Stimulated activated memory B cell treated with anti-CD40 and anti-IgM and Interleukin-4, amounts not matched to agents 10 μg/mL and 1 μg/mL and 100 μg/mL, for 72 hours (primary cell): ENCODE results near the gene IREB2.

ENCODE experiments used
- ATAC-seq: fragments of 150-1000 bp; cut with Tn5 transposase; 2 replicates; pipeline ENCODE4 v1.10.0; 2021
- H3K27ac Mint-ChIP-seq: one replicate; pipeline ENCODE4 v1.8.0; 2022; ENCODE audit warnings: mild to moderate bottlenecking, mixed read lengths
- H3K27me3 Mint-ChIP-seq: one replicate; pipeline ENCODE4 v1.8.0; 2022; ENCODE audit warnings: mixed read lengths
- H3K36me3 Mint-ChIP-seq: one replicate; pipeline ENCODE4 v1.8.0; 2022; ENCODE audit warnings: mixed read lengths
- H3K4me1 Mint-ChIP-seq: one replicate; pipeline ENCODE4 v1.8.0; 2022; ENCODE audit warnings: mixed read lengths
- H3K4me3 Mint-ChIP-seq: one replicate; pipeline ENCODE4 v1.8.0; 2022; ENCODE audit warnings: mild to moderate bottlenecking, moderate library complexity, mixed read lengths
- H3K9me3 Mint-ChIP-seq: one replicate; pipeline ENCODE4 v1.8.0; 2022; ENCODE audit warnings: mixed read lengths

Gene IREB2

DNA sequence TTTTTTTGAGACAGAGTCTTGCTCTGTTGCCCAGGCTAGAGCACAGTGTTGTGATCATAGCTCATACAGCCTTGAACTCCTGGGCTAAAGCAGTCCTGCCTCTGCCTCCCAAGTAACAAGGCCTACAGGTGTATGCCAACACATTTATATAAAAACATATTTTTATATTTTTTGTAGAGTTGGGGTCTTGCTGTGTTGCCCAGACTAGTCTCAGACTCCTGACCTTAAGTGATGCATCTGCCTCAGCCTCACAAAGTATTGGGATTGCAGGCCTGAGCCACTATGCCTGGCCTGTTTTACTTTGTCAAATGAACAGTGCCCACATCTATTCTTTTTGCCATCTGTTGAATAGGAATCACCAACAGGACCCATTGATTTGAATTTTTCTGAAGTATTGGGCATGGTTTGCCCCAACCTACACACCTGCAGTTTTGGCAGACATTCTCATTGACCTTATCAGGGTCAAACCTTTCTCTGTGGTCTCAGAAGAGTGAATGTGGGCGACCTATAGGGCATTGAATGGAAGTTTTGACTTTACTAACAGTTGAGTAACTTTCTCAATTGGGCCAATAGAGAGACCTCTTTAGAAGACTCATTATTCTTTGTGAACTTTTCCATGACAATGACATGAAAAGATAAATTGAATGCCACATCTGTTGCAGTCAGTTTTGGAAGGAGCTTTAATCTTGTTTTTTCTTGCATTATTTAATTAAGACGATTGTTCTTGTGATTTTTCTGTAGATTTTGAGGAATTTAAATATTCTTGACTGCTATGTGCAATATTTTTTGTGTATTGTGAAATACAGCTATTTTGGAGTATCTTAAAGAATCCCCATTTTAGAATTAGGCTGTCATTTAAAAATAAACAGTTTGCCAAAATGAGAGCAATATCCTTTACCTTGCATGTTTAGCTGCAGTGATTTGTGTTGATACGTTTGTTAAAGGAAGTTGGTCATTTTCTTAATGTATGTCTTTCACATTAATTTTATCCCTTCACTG, 2.7 kb downstream of the IREB2 start:
- peak; percentile 45 for ATAC-seq
- Mint-ChIP-seq H3K4me3 (peak overlapping the region; percentile 48), H3K27me3 (no peaks in the 10 kb centered on the region), H3K9me3 (peaks cover 5% of the 10 kb centered on the region), H3K27ac (peak overlapping the region; percentile 58), H3K36me3 (peaks cover 29% of the 10 kb centered on the region), H3K4me1 (peaks cover 49% of the 10 kb centered on the region)

DNA sequence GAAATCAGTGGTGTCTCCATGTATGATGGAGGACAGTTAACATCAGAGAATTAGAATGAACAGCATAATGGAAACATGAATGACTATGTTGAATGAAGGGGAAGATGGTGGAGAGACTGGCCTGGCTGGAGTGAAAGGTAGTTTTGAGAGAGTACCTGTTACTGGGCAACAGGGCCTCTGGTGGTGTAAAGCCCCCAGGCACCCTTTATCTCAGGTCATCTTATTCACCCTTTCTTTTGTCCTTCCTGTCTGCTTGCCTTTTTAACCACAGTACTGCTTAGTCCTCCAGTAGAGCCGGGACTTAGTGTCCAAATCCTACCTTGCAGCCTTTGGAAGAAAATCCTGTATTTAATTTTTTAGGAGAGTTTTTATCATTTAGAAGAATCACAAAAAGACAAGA, 6.2 kb downstream of the IREB2 start:
- ATAC-seq = no peak
- H3K4me1 Mint-ChIP-seq = peaks cover 55% of the 10 kb centered on the region
- H3K9me3 Mint-ChIP-seq = no peaks in the 10 kb centered on the region
- no peak overlapping the region for H3K4me3 Mint-ChIP-seq
- H3K36me3 Mint-ChIP-seq = peaks cover 52% of the 10 kb centered on the region
- no peaks in the 10 kb centered on the region for H3K27me3 Mint-ChIP-seq
- H3K27ac Mint-ChIP-seq = no peak overlapping the region

DNA sequence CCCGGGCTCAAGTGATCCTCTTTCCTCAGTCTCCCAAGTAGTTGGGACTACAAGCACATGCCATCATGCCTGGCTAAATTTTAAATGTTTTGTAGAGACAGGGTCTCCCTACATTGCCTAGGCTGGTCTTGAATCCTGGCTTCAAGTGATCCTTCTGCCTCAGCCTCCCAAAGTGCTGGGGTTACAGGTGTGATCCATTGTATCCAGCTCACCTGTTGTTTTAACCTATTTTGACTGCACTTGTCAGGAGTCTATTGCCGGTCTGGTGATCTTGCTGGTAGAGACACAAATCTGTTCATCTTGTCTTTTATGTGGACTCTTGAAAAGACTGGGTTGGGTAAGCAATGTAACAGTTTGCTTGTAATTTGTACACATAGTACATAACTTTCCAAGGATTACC, 7.9 kb downstream of the IREB2 start:
- no peak overlapping the region for H3K4me3 Mint-ChIP-seq
- ATAC-seq = no peak
- no peaks in the 10 kb centered on the region for H3K9me3 Mint-ChIP-seq
- peak overlapping the region; percentile 40 for H3K27ac Mint-ChIP-seq
- peaks cover 59% of the 10 kb centered on the region for H3K4me1 Mint-ChIP-seq
- H3K36me3 Mint-ChIP-seq = peaks cover 54% of the 10 kb centered on the region
- H3K27me3 Mint-ChIP-seq = no peaks in the 10 kb centered on the region

DNA sequence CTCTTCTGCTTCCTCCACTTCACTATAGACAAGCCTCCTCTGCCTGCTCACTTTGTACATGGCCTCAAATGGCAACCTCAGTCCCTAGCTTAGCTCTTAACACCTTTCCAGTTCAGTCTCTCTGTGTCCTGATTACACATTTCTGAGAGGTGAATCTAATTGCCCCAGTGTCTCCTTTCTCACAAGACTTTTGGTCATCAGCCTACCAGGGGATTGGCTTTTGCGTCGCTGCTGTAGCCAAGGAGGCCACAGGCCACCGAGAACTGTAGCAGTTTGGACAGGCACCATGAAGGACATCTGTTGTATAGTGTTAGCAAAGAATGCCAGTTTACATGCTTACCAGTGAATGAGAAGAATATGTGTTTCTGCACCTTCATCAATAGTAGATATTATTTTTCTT, 8.5 kb downstream of the IREB2 start:
- ATAC-seq = no peak
- Mint-ChIP-seq H3K27ac (peak overlapping the region; percentile 40), H3K4me3 (no peak overlapping the region), H3K4me1 (peaks cover 55% of the 10 kb centered on the region), H3K36me3 (peaks cover 50% of the 10 kb centered on the region), H3K27me3 (no peaks in the 10 kb centered on the region), H3K9me3 (no peaks in the 10 kb centered on the region)

DNA sequence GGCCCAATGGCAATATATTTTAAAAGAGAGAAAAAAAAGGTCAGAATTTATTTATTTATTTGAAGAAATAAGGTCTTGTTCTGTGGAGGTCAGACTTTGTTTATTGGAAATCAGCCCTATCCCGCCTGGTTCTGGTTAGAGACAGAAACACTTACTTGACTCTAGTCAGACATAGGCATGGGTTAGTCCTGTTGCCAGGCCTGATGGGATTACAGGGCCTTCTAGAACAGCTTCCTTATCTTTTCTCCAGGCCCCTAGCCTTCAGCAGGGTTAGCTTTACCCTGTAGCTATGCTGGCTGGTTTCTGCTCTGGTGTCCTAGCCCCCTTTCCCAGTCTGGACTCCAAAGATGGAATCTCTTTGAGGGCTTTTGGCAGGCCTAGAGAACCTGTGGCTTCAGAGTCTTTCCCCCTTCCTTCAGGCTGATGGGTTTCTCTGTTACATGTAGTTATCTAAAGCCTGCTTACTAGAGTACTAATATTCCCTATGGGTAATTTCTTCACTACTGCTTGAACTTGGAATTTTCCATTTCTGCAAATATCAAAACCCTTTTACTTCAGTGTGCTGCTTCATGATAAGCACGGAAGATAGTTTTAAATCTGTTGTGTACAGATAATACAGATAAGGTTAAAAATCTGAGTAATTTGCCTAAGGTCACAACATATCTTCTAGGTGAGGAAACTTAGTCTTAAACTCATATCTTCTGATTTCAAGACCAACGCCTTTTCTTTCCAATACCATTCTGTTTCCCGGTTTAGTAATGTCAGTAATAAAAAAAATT, 10.6 kb downstream of the IREB2 start:
- H3K27me3 Mint-ChIP-seq = no peaks in the 10 kb centered on the region
- no peak overlapping the region for H3K4me3 Mint-ChIP-seq
- H3K36me3 Mint-ChIP-seq = peaks cover 62% of the 10 kb centered on the region
- no peak for ATAC-seq
- no peak overlapping the region for H3K27ac Mint-ChIP-seq
- H3K4me1 Mint-ChIP-seq = peaks cover 70% of the 10 kb centered on the region
- H3K9me3 Mint-ChIP-seq = no peaks in the 10 kb centered on the region

DNA sequence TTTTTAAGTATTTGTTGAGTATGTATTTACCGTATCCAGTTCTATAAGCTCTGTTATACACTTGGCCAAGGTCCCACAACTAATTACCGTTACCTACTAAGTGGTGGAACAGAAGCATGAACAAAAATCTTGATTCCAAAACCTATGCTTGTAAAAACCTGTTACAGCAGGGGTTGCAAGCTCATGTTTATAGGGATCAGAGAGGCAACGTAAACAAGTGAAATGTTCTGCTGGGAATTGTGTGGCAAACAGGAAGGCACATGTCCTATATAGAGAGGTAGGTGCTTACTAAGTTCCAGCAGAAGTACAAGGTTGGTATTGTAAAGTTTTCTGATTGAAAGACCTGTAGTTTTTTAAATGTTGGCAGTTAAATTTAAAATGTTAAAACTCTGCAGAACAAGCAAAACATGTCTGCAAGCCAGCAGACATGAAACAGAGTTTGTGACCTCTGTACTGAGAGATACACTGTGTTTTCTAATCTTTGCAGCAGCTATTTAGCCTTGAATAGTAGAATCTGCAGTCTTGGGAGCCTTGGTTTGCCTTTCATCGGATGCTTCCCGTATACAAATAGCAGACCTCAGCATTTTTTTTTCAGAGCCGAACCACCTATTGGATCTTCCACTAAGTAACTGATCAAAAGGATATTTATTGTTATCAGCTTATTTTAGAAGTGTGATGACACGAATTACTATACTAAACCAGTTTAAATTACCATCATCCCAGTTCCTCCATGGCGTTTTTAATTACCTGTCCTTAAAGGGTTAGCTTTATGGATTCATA, 11.4 kb downstream of the IREB2 start:
- Mint-ChIP-seq H3K4me3 (no peak overlapping the region), H3K4me1 (peaks cover 70% of the 10 kb centered on the region), H3K9me3 (no peaks in the 10 kb centered on the region), H3K27me3 (no peaks in the 10 kb centered on the region), H3K36me3 (peaks cover 56% of the 10 kb centered on the region), H3K27ac (no peak overlapping the region)
- ATAC-seq = no peak

DNA sequence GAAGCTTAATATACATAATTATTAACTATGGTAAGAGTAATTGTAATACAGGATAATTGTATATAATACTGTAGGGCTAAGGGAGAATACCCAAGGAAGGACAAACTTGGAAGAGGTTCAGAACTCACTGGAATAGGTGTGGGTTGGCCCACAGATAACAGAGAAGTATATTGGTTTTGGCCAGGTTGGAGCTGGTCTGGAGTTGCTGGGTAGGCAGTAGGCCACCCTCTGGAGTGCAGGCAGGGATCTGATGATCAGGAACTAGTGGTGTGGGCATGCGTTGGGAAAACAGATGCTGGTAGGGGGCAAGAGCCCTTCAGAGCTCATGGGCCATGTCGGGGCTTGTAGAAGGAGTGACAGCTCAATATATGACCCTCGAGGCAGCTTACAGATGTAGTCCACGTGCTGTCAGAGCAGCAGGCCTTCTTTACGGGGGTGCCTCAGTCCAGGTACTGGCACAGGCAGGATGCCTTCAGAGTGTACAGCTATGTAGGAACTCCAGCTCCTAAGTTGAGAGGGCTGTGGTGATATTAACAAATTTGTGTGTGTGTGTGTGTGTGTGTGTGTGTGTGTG, 12.4 kb downstream of the IREB2 start:
- no peaks in the 10 kb centered on the region for H3K27me3 Mint-ChIP-seq
- H3K36me3 Mint-ChIP-seq = peaks cover 57% of the 10 kb centered on the region
- no peak for ATAC-seq
- no peak overlapping the region for H3K27ac Mint-ChIP-seq
- H3K4me3 Mint-ChIP-seq = no peak overlapping the region
- peaks cover 78% of the 10 kb centered on the region for H3K4me1 Mint-ChIP-seq
- peaks cover 3% of the 10 kb centered on the region for H3K9me3 Mint-ChIP-seq

DNA sequence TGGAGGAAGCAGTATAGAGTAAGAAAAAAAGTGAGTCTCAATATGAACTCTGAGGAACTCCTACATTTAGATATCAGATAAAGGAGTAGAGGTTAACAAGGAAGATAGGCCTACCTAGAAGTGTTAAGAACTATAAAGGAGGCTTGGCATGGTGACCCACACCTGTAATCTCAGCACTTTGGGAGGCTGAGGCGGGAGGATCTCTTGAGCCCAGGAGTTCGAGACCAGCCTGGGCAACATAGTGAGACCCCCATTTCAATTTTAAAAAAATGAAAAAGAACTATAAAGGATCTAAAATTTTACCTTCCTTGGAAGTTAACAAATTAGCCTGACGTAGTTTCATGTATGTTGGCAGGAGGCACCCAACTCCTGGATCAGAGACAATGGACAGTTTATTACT, 14.5 kb downstream of the IREB2 start:
- H3K4me1 Mint-ChIP-seq = peaks cover 77% of the 10 kb centered on the region
- ATAC-seq = no peak

DNA sequence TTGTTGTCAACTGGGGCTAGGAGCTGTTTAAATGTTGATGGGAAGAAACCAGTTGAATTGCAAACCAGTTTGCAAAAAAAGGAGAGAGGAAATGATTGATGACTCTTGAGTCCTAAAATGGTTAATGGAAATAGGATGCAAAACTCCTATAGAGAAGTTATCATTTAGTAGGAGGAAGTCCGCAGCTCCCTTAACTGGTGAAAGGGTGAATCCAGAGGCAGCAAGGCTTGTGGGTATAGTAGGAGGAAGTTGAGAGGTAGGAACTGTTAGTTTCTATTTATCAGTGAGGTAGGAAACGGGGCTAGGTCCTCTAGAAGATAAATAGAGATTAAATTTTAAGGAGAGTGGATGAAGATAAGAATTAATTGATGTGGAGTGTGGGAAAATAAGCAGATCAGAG, 15.4 kb downstream of the IREB2 start:
- H3K27me3 Mint-ChIP-seq = no peaks in the 10 kb centered on the region
- H3K4me3 Mint-ChIP-seq = peak overlapping the region; percentile 32
- H3K4me1 Mint-ChIP-seq = peaks cover 78% of the 10 kb centered on the region
- peaks cover 3% of the 10 kb centered on the region for H3K9me3 Mint-ChIP-seq
- no peak for ATAC-seq
- H3K36me3 Mint-ChIP-seq = peaks cover 42% of the 10 kb centered on the region
- peak overlapping the region; percentile 36 for H3K27ac Mint-ChIP-seq

More for the DNA sequence above, 14.5 kb downstream of the IREB2 start:
- no peaks in the 10 kb centered on the region for H3K27me3 Mint-ChIP-seq
- H3K27ac Mint-ChIP-seq = peak overlapping the region; percentile 36
- peaks cover 46% of the 10 kb centered on the region for H3K36me3 Mint-ChIP-seq
- no peak overlapping the region for H3K4me3 Mint-ChIP-seq
- H3K9me3 Mint-ChIP-seq = peaks cover 3% of the 10 kb centered on the region

DNA sequence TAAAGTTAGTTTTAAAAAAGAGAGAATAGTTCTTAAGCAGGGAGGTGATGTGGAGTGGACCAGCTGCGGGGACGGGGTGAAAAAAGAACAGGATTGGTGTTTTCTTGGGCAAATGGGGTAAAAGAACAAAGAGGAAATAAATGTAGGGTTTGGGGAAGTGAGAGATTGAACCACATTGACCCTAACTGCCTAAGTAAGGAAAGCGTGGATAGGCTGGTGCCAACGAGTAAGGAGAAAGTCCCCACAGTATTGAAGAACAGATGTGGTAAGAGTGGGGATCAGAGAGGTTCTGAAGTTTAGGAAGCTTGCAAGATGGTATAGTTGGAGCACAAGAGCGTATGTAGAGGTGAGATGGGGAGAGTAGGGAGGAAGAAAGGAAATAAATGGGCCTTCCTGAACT, 17.0 kb downstream of the IREB2 start:
- Mint-ChIP-seq H3K4me1 (peaks cover 83% of the 10 kb centered on the region), H3K9me3 (peaks cover 3% of the 10 kb centered on the region), H3K4me3 (no peak overlapping the region), H3K27ac (peak overlapping the region; percentile 54), H3K36me3 (peaks cover 48% of the 10 kb centered on the region), H3K27me3 (no peaks in the 10 kb centered on the region)
- peak; percentile 83 for ATAC-seq

DNA sequence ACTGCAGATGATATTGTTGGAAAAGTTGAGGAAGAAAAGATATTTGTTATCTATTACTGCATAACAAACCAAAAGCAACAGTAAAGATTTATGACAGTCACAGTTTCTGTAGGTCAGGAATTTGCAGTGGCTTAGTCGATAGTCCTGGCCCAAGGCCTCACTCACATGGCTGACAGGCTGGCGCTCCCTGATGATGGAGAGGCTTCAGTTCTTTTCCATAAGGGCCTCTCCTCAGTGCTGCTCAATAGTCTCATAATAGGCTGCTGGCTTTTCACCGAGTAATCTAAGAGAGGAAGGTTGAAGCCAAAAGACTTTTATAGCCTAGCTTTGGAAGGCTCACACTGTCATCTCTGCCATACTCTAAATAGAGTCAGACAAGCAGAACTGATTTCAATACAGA, 17.7 kb downstream of the IREB2 start:
- ATAC-seq = no peak
- Mint-ChIP-seq H3K9me3 (peaks cover 3% of the 10 kb centered on the region), H3K27ac (no peak overlapping the region), H3K27me3 (no peaks in the 10 kb centered on the region), H3K4me1 (peaks cover 83% of the 10 kb centered on the region), H3K36me3 (peaks cover 42% of the 10 kb centered on the region), H3K4me3 (no peak overlapping the region)

DNA sequence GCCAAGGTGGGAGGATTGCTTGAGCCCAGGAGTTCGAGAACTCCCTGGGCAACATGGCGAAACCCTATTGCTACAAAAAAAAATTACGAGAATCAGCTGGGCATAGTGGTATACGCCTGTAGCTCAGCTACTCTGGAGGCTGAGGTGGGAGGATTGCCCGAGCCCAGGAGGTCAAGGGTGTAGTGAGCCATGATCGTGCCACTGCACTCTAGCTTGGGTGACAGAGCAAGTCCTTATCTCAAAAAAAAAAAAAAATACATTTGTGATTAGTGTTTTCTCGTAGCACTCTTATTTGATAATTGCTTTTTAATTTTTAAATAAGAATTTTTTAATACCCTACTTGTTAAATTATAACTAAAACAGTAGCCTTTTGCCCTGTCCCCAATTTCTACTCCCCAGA, 18.4 kb downstream of the IREB2 start:
- H3K27ac Mint-ChIP-seq = no peak overlapping the region
- no peak for ATAC-seq
- H3K4me1 Mint-ChIP-seq = peaks cover 90% of the 10 kb centered on the region
- no peaks in the 10 kb centered on the region for H3K27me3 Mint-ChIP-seq
- peaks cover 41% of the 10 kb centered on the region for H3K36me3 Mint-ChIP-seq
- no peak overlapping the region for H3K4me3 Mint-ChIP-seq
- peaks cover 3% of the 10 kb centered on the region for H3K9me3 Mint-ChIP-seq

DNA sequence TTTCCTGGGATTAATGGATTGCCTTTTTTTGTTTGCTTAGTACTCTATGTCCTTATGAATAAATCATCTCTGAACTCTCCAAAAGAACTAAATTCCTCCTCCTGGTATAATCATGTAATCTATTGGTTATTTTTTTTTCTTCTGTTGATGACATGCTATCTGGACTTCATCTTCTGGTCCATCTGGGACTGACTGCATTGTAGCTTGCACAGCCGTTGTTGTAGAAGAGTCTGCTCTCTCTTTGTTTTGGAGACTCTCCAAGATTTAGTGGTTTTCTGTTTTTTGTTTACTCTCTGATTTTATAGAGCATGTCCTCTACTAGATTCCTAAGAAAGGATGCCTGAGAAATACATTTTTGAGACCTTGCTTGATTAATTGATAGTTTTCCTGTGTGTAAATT, 19.1 kb downstream of the IREB2 start:
- H3K36me3 Mint-ChIP-seq = peaks cover 36% of the 10 kb centered on the region
- H3K9me3 Mint-ChIP-seq = peaks cover 3% of the 10 kb centered on the region
- ATAC-seq = no peak
- H3K27me3 Mint-ChIP-seq = no peaks in the 10 kb centered on the region
- H3K27ac Mint-ChIP-seq = peak overlapping the region; percentile 68
- H3K4me3 Mint-ChIP-seq = no peak overlapping the region
- H3K4me1 Mint-ChIP-seq = peaks cover 88% of the 10 kb centered on the region

DNA sequence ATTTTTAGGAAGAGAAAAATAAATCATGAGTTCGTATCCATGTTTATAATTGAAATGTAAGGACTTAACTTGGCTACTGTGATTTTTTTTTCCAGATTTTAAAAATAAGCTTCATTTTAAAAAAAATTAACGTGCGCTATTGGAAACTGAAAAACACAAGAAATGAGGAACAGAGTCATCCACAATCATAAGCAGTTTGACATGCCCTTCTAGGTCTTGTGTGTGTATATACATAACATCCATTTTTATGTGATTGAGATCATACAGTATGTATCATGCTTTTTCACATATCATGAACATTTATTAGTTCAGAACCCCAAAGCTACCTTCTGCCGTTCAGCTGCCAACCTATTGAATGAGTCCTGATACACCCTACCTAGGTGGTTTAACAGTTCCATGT, 22.7 kb downstream of the IREB2 start:
- ATAC-seq = no peak
- H3K27me3 Mint-ChIP-seq = no peaks in the 10 kb centered on the region
- H3K4me3 Mint-ChIP-seq = no peak overlapping the region
- H3K9me3 Mint-ChIP-seq = no peaks in the 10 kb centered on the region
- peaks cover 41% of the 10 kb centered on the region for H3K36me3 Mint-ChIP-seq
- peaks cover 51% of the 10 kb centered on the region for H3K4me1 Mint-ChIP-seq
- H3K27ac Mint-ChIP-seq = no peak overlapping the region
